ENCODE measurements around the gene PPP3CA. TPM values are rescaled to one million over a fixed set of nuclear protein-coding genes. Genes with fewer than 3 reads are reported as not detected.
"Not testable (repeated sequence)": the region's sequence is repeated elsewhere in the genome, so short reads cannot be mapped to it uniquely, and the experiment has no call there.

The PPP3CA gene
- total RNA-seq, 2 donors from 2014 or later, result 22.0 to 25.7 TPM

DNA sequence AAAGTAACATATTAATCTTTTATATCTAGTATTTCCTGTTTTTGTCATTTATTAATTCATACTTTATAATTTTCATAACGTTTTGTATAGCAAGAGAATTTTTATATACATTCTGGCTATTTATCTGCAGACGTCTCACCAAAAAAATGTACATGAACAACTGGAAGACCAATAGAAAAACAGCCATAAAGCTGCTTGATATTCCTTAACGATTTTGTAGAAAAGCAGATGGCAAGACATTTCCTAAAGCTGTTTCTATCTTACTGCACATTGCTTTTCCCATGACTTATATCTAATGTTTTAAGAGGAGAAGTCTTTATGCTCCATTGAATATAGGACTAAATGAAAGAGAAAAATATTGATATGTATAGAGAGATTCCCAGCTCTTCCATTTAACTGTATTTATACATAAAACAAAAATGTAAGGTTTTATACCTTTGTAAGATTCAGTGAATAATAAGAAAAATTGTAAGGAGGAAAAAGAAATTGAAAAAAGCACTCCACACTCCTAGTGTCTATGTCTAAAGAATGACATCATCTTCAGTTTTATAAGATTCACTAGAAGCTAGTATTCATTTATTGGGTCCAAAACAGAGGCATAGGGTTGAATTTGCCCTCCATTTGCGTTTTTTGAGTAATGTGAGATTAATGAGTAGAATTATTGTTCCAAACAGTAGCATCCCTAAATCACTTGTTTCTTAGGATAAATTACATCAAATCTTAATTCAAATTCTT is 248.5 kb downstream of the PPP3CA start:
- intact Hi-C loops (cut with DNase I), result no loop called here
- ATAC-seq (no peak), DNase-seq (no peak)

DNA sequence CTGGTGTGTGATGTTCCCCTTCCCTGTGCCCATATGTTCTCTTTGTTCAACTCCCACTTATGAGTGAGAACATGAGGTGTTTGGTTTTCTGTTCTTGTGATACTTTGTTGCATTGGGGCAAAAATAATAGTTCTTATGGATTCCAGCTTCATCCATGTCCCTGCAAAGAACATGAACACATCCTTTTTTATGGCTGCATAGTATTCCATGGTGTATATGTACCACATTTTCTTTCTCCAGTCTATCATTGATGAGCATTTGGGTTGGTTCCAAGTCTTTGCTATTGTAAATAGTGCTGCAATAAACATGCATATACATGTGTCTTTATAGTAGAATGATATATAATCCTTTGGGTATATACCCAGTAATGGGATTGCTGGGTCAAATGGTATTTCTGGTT is 254.7 kb downstream of the PPP3CA start:
- DNase-seq; intact Hi-C loops (cut with DNase I); ATAC-seq: not testable (repeated sequence)

GRCh38 chr4:101089168-101089567 is 258.2 kb downstream of the PPP3CA start:
- no peak for ATAC-seq
- no peak for DNase-seq
- intact Hi-C loops (cut with DNase I), result no loop called here

- ATAC-seq (no peak), DNase-seq (no peak)
- intact Hi-C loops (cut with DNase I), result no loop called here
These were observed 260.3 kb downstream of the PPP3CA start for GRCh38 chr4:101086801-101087586.

GRCh38 chr4:101083131-101083530 is 264.2 kb downstream of the PPP3CA start:
- intact Hi-C loops (cut with DNase I), result no loop called here
- ATAC-seq (no peak), DNase-seq (no peak)

DNA sequence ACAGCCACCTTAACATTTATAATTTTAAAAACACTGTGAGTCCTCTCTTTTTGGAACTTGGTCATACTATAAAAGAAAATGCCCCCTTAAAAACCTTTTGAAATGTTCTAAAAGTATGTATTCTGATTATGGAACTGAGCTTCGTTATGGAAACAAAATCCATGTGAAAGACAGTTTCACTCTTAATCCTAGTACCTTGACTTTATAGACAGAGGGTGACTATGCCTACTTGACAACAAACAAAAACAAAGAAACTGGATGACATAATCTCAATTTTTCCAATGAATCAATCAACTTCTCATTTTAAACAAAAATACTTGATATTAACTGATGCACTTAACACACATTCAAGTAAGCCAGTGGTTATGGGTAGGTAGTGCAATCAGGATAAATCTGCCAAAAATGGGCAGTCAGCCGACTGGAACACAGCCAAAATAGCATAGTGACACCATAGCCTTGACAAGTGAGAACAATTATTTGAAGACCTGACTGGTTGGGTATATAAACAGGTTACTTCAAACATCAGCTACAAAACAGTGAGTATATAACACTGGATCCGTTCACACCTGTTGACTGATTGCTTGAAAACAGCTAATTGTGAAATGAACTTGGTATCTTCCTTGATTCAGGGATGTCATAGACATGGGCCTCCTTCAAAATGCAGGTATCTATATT is 265.5 kb downstream of the PPP3CA start:
- ATAC-seq, result no peak
- DNase-seq, result no peak

DNA sequence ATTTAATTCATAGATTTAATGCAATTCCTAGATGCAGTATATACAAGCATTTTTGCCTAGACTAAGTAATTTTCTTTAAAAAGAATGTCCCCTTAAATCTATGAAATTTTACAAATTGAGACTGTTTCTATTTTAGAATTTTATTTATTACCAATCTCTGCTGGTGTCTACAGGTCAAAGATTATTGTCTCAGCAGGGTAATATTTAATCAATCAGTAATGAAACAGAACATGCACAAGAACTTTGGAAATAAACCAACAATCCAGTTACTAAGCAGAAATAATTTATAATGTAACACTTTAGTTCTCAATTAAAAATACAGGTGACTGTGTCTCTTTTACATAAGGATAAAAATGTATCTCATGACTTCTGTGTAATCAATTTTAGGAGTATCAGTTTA is 266.2 kb downstream of the PPP3CA start:
- ATAC-seq (no peak), DNase-seq (no peak)
- intact Hi-C loops (cut with DNase I), result no loop called here

More for the DNA sequence above, 265.5 kb downstream of the PPP3CA start:
- intact Hi-C loops (cut with DNase I), result no loop called here

GRCh38 chr4:101078950-101079349 is 268.4 kb downstream of the PPP3CA start:
- ATAC-seq (no peak), DNase-seq (no peak)
- intact Hi-C loops (cut with DNase I), result no loop called here

- ATAC-seq (no peak), DNase-seq (no peak)
- intact Hi-C loops (cut with DNase I), result no loop called here
These were observed 271.3 kb downstream of the PPP3CA start for GRCh38 chr4:101076032-101076431.

- intact Hi-C loops (cut with DNase I), result no loop called here
- DNase-seq, result no peak
- no peak for ATAC-seq
These were observed 271.8 kb downstream of the PPP3CA start for GRCh38 chr4:101075536-101075935.

DNA sequence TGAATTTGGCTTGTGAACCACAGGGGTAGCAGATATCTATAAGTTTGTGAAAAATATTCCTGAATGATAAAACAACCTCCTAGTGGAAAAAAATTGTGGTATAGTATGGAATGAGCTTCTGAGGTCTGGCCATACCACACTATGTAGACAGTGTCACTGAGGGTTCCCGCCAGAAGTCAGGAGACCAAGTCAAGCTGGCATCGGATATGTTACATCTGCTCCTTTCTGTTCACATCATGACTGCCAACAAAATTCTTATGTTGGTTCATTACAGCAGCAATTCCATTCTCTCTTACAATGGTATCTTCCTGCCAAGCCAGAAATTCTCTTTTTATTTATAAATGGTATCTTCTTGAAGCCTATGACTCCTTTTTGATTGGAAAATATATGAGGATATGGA is 273.0 kb downstream of the PPP3CA start:
- intact Hi-C loops (cut with DNase I), result no loop called here
- ATAC-seq (no peak), DNase-seq (no peak)

GRCh38 chr4:101071241-101071640 is 276.1 kb downstream of the PPP3CA start:
- no peak for ATAC-seq
- intact Hi-C loops (cut with DNase I), result no loop called here
- no peak for DNase-seq

DNA sequence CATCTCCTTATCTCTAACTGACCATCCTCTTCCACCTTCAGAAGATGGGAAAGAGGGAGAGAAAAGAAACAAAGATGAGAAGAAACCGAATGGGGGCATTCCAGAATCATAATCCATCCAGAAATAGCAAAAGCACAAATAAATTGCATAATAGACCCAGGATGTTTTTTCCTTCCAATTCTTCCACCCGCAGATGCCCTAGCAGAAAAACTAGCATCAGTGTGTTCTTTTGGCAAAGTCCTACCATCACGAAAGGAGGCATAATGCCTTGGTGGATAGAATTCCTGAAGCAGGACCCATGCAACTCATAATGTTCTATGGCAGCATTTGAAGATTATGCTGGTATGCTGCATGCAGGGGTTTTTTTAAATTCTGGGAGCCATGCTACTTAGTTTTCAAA is 279.2 kb downstream of the PPP3CA start:
- intact Hi-C loops (cut with DNase I), result no loop called here
- ATAC-seq (no peak), DNase-seq (no peak)

DNA sequence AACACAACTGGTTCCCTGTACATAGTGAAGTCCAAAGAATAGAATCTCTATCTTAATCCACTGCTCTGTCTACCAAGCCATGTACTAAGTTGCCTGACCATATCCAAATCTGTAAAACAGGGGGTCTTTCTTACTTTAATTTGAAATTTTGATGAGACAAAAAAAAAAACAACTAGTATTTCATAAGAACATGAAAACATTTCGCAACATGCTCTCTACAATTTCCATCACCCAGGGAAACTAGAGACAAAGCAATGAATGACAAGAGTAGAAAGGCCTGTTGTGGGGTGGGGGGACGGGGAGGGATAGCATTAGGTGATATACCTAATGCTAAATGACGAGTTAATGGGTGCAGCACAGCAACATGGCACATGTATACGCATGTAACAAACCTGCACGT is 279.9 kb downstream of the PPP3CA start:
- intact Hi-C loops (cut with DNase I), result no loop called here
- no peak for ATAC-seq
- DNase-seq, result no peak

GRCh38 chr4:101066626-101067170 is 280.6 kb downstream of the PPP3CA start:
- intact Hi-C loops (cut with DNase I), result no loop called here
- ATAC-seq (no peak), DNase-seq (no peak)

GRCh38 chr4:101065935-101066485 is 281.3 kb downstream of the PPP3CA start:
- DNase-seq, result no peak
- intact Hi-C loops (cut with DNase I), result no loop called here
- ATAC-seq, result no peak

- no peak for DNase-seq
- no peak for ATAC-seq
- intact Hi-C loops (cut with DNase I), result no loop called here
These were observed 282.0 kb downstream of the PPP3CA start for GRCh38 chr4:101065346-101065745.

GRCh38 chr4:101064541-101065180 is 282.7 kb downstream of the PPP3CA start:
- no peak for ATAC-seq
- intact Hi-C loops (cut with DNase I), result no loop called here
- no peak for DNase-seq

GRCh38 chr4:101055392-101055791 is 291.9 kb downstream of the PPP3CA start:
- DNase-seq (no peak), ATAC-seq (no peak)
- intact Hi-C loops (cut with DNase I), result no loop called here

All from left cardiac atrium (tissue), 4 donors.